HCT116 (cell line): ENCODE measurements around the gene WIZ. TPM values are rescaled to one million over a fixed set of nuclear protein-coding genes. Genes with fewer than 3 reads are reported as not detected.

Source experiments
- ATAC-seq: fragments of 200-7000 bp; cut with Tn5 transposase; 2 replicates; pipeline ENCODE4 v1.9.1; 2020; ENCODE audit warnings: mild to moderate bottlenecking, moderate library complexity
- BruUV-seq: library from RNA; stranded (reverse); fragments of 400-500 nt; replicated peaks from 2 replicates; lab custom pipeline; 2021; lab: Mats Ljungman, UMichigan
- CTCF ChIA-PET: fragments of 300-600 bp; sonication (Branson Sonifier 250); formaldehyde crosslinking; loops from one replicate; lab custom pipeline; 2021; ENCODE audit warnings: antibody characterized with exemption; lab: Charles Lee
- POLR2A ChIA-PET: fragments of 300-600, 350-600 bp; sonication (Branson Sonifier 250); formaldehyde crosslinking; loops from one replicate; lab custom pipeline; 2021; ENCODE audit warnings: antibody characterized with exemption; lab: Charles Lee
- RAD21 ChIA-PET, 2 experiments: fragments of 300-600 bp; sonication (Branson Sonifier 250); formaldehyde crosslinking; loops; one replicate each; lab custom pipeline; 2023; ENCODE audit warnings: low total read pairs in 2 of 2; ENCODE audit not compliant: uncharacterized antibody in 2 of 2, unreplicated experiment in 2 of 2, low non-redundant PET in 1 of 2; lab: Charles Lee
- DNase-seq: peaks from one replicate; pipeline ENCODE4 v3.0.0-alpha.2; 2010; ENCODE audit warnings: low read depth, low spot score
- H2AFZ ChIP-seq: fragments of 200-600 bp; shearing (Covaris generic), sonication (generic); 2 replicates; pipeline ENCODE4 v1.6.1; 2017; ENCODE audit warnings: low read depth, mixed run types, mixed read lengths, antibody characterized with exemption, low read length; ENCODE audit not compliant: poor library complexity, severe bottlenecking
- H3K27ac ChIP-seq: 2 replicates; pipeline ENCODE4 v1.5.1; 2012; ENCODE audit warnings: low read depth, low read length
- H3K27me3 ChIP-seq: fragments of 200-600 bp; sonication (generic); 2 replicates; pipeline ENCODE4 v1.6.1; 2016; ENCODE audit warnings: mixed run types, low read length, mixed read lengths; ENCODE audit not compliant: insufficient read depth
- H3K36me3 ChIP-seq, 2 experiments: fragments of 200-500 bp in 1 of 2; fragments of 200-600 bp in 1 of 2; sonication (Bioruptor generic) in 1 of 2; sonication (generic) in 1 of 2; 2 replicates each; pipeline versions ENCODE4 v1.5.1 to v1.6.1; 2014 to 2016; ENCODE audit warnings: low read length in 2 of 2, inconsistent platforms in 1 of 2, mixed read lengths in 1 of 2, mixed run types in 1 of 2; ENCODE audit not compliant: insufficient read depth in 2 of 2, control insufficient read depth in 1 of 2
- H3K4me1 ChIP-seq, 2 experiments: fragments of 200-600 bp in 1 of 2; sonication (generic) in 1 of 2; 2 replicates each; pipeline versions ENCODE4 v1.5.1 to v1.6.1; 2012 to 2017; ENCODE audit warnings: low read length in 2 of 2, inconsistent platforms in 1 of 2, mild to moderate bottlenecking in 1 of 2, mixed read lengths in 1 of 2, mixed run types in 1 of 2, moderate library complexity in 1 of 2; ENCODE audit not compliant: insufficient read depth in 2 of 2, control insufficient read depth in 1 of 2
- H3K4me2 ChIP-seq: fragments of 200-600 bp; sonication (generic); 2 replicates; pipeline ENCODE4 v1.6.1; 2017; ENCODE audit warnings: mixed run types, low read length, mixed read lengths
- H3K4me3 ChIP-seq, 2 experiments: fragments of 200-600 bp in 1 of 2; sonication (generic) in 1 of 2; replicated peaks in 1 of 2; 2 replicates each; pipeline ENCODE4 v1.5.1; 2011 to 2016; ENCODE audit warnings: low read length in 2 of 2, control low read depth in 1 of 2, low read depth in 1 of 2, mild to moderate bottlenecking in 1 of 2, mixed read lengths in 1 of 2, mixed run types in 1 of 2
- H3K79me2 ChIP-seq: fragments of 200-600 bp; sonication (generic); 2 replicates; pipeline ENCODE4 v1.6.1; 2017; ENCODE audit warnings: mild to moderate bottlenecking, mixed run types, low read length, moderate library complexity, mixed read lengths; ENCODE audit not compliant: insufficient read depth
- H3K9ac ChIP-seq: fragments of 200-600 bp; sonication (generic); 2 replicates; pipeline ENCODE4 v1.6.1; 2016; ENCODE audit warnings: low read length, mixed read lengths
- H3K9me2 ChIP-seq: fragments of 200-600 bp; sonication (generic), shearing (Covaris generic); 2 replicates; pipeline ENCODE4 v1.6.1; 2017; ENCODE audit warnings: mixed run types, mild to moderate bottlenecking, moderate library complexity; ENCODE audit not compliant: insufficient read depth
- H3K9me3 ChIP-seq, 2 experiments: fragments of 200-500 bp in 1 of 2; fragments of 200-600 bp in 1 of 2; sonication (Bioruptor generic) in 1 of 2; sonication (generic) in 1 of 2; 2 replicates each; pipeline ENCODE4 v1.6.1; 2014 to 2017; ENCODE audit warnings: low read length in 2 of 2, mixed read lengths in 2 of 2, inconsistent platforms in 1 of 2, low read depth in 1 of 2, mild to moderate bottlenecking in 1 of 2, mixed run types in 1 of 2, moderate library complexity in 1 of 2; ENCODE audit not compliant: control insufficient read depth in 1 of 2, insufficient read depth in 1 of 2
- H4K20me1 ChIP-seq: fragments of 200-600 bp; sonication (generic), shearing (Covaris generic); 2 replicates; pipeline ENCODE4 v1.6.1; 2017; ENCODE audit warnings: mixed run types, mild to moderate bottlenecking, moderate library complexity; ENCODE audit not compliant: insufficient read depth
- ATF3 ChIP-seq: IDR thresholded peaks from 2 replicates; pipeline ENCODE4 v1.6.1; 2012
- CEBPB ChIP-seq: IDR thresholded peaks from 2 replicates; pipeline ENCODE4 v1.6.1; 2012; ENCODE audit warnings: low read depth
- EGR1 ChIP-seq: IDR thresholded peaks from 2 replicates; pipeline ENCODE4 v1.6.1; 2012; ENCODE audit warnings: low read depth
- ELF1 ChIP-seq: IDR thresholded peaks from 2 replicates; pipeline ENCODE4 v1.6.1; 2012; ENCODE audit warnings: low read depth, borderline replicate concordance
- EZH2phosphoT487 ChIP-seq: fragments of 200-600 bp; IDR thresholded peaks from 2 replicates; pipeline ENCODE4 v1.6.1; 2018; ENCODE audit warnings: antibody characterized with exemption, borderline replicate concordance
- FOSL1 ChIP-seq: IDR thresholded peaks from 2 replicates; pipeline ENCODE4 v1.6.1; 2012; ENCODE audit warnings: low read depth
- JUND ChIP-seq: IDR thresholded peaks from 2 replicates; pipeline ENCODE4 v1.6.1; 2012
- MAX ChIP-seq: IDR thresholded peaks from 2 replicates; pipeline ENCODE4 v1.6.1; 2012
- POLR2A ChIP-seq: IDR thresholded peaks from 2 replicates; pipeline ENCODE4 v1.7.0; 2011; ENCODE audit warnings: borderline replicate concordance; ENCODE audit not compliant: insufficient read depth, insufficient read length; ENCODE audit errors: extremely low read depth
- RAD21 ChIP-seq: IDR thresholded peaks from 2 replicates; pipeline ENCODE4 v1.6.1; 2012; ENCODE audit warnings: low read depth, mild to moderate bottlenecking
- REST ChIP-seq: IDR thresholded peaks from 2 replicates; pipeline ENCODE4 v1.6.1; 2012; ENCODE audit warnings: low read depth
- SIN3A ChIP-seq: IDR thresholded peaks from 2 replicates; pipeline ENCODE4 v1.6.1; 2012; ENCODE audit warnings: low read depth
- SP1 ChIP-seq: IDR thresholded peaks from 2 replicates; pipeline ENCODE4 v1.6.1; 2012; ENCODE audit warnings: low read depth
- SRF ChIP-seq: IDR thresholded peaks from 2 replicates; pipeline ENCODE4 v1.6.1; 2012; ENCODE audit warnings: low read depth
- TCF7L2 ChIP-seq: IDR thresholded peaks from 2 replicates; pipeline ENCODE4 v1.7.0; 2011; ENCODE audit warnings: borderline replicate concordance, inconsistent platforms; ENCODE audit not compliant: insufficient read depth, insufficient read length; ENCODE audit errors: extremely low read depth
- YY1 ChIP-seq: IDR thresholded peaks from 2 replicates; pipeline ENCODE4 v1.6.1; 2011; ENCODE audit warnings: low read length, low read depth, moderate library complexity, mild to moderate bottlenecking; ENCODE audit not compliant: insufficient replicate concordance; ENCODE audit errors: extremely low read depth
- ZFX ChIP-seq: fragments of 450-650 bp; IDR thresholded peaks from 2 replicates; pipeline ENCODE4 v1.6.1; 2017
- intact Hi-C: fragments of 100-400 bp; cut with micrococcal nuclease; formaldehyde crosslinking; loops from 2 replicates; pipeline ENCODE4 v1.10.0; 2022
- total RNA-seq: library from RNA; stranded (reverse); gene quantifications from one replicate; pipeline ENCODE4 v1.2.1, GENCODE V29; 2021; ENCODE audit not compliant: unreplicated experiment

Gene WIZ
- total RNA-seq, 1 experiment from 2014 or later: 28.4 TPM

GRCh38 chr19:15374105-15374651 is 75.6 kb downstream of the WIZ start:
- Histone ChIP-seq H2AFZ (no peak overlapping the region), H4K20me1 (peaks cover 9% of the 10 kb centered on the region; the same call in 1 of the 2 replicates), H3K27ac (no peak overlapping the region), H3K4me3 (no peak overlapping the region)
- BruUV-seq: no TSS peak
- no peak for ATAC-seq
- DNase-seq: no peak
- RAD21 ChIA-PET: no interaction called here
- TF ChIP-seq ATF3 (no peak), ELF1 (no peak), CEBPB (no peak), JUND (no peak), EZH2phosphoT487 (no peak), SRF (no peak), EGR1 (no peak), YY1 (no peak), SIN3A (no peak), FOSL1 (no peak), ZFX (no peak)
- TF ChIP-seq, all 23 proteins: peak for 0
- Histone ChIP-seq H3K9me2 (no peaks in the 10 kb centered on the region), H3K4me1 (peaks cover 10 to 19% of the 10 kb centered on the region in 2 experiments), H3K36me3 (peaks cover 26 to 37% of the 10 kb centered on the region in 2 experiments; a peak in 3 of 4 replicates), H3K9ac (no peak overlapping the region), H3K27me3 (no peaks in the 10 kb centered on the region), H3K79me2 (peaks cover 76% of the 10 kb centered on the region), H3K4me2 (no peak overlapping the region), H3K9me3 (no peaks in the 10 kb centered on the region)
- POLR2A ChIA-PET: no interaction called here
- intact Hi-C loops: loop anchor here (10.0 kb wide), 1 partner anchor 109 kb away; no protein-coding TSS in a partner anchor
- CTCF ChIA-PET: no interaction called here

GRCh38 chr19:15373644-15374043 is 76.1 kb downstream of the WIZ start:
- H3K4me1 ChIP-seq: peaks cover 10 to 19% of the 10 kb centered on the region in 2 experiments
- no peak overlapping the region for H3K4me2 ChIP-seq
- RAD21 ChIA-PET: no interaction called here
- CTCF ChIA-PET: no interaction called here
- no peak overlapping the region for H3K4me3 ChIP-seq
- H3K27ac ChIP-seq: no peak overlapping the region
- no peaks in the 10 kb centered on the region for H3K27me3 ChIP-seq
- no TSS peak for BruUV-seq
- peaks cover 26 to 43% of the 10 kb centered on the region in 2 experiments for H3K36me3 ChIP-seq
- intact Hi-C loops: loop anchor here (10.0 kb wide), 1 partner anchor 109 kb away; no protein-coding TSS in a partner anchor
- H4K20me1 ChIP-seq: peaks cover 9% of the 10 kb centered on the region; the same call in 1 of the 2 replicates
- no peaks in the 10 kb centered on the region for H3K9me3 ChIP-seq
- H3K9ac ChIP-seq: no peak overlapping the region
- H2AFZ ChIP-seq: no peak overlapping the region
- no peak for DNase-seq
- peaks cover 71% of the 10 kb centered on the region for H3K79me2 ChIP-seq
- no peak for ATAC-seq
- POLR2A ChIA-PET: no interaction called here
- H3K9me2 ChIP-seq: no peaks in the 10 kb centered on the region
- no peak for TF ChIP-seq TCF7L2
- TF ChIP-seq POLR2A: no peak
- no peak for TF ChIP-seq SP1
- TF ChIP-seq EGR1: no peak
- TF ChIP-seq ELF1: no peak
- no peak for TF ChIP-seq RAD21
- TF ChIP-seq JUND: no peak
- TF ChIP-seq ZFX: no peak
- TF ChIP-seq YY1: no peak
- no peak for TF ChIP-seq MAX
- TF ChIP-seq SRF: no peak
- TF ChIP-seq CEBPB: no peak
- no peak for TF ChIP-seq REST
- no peak for TF ChIP-seq ATF3
